ENCODE results near the gene TSHZ3. TPM values are rescaled to one million over a fixed set of nuclear protein-coding genes. Genes with fewer than 3 reads are reported as not detected.

TSHZ3 gene
- total RNA-seq, 1 experiment from 2014 or later: 3.2 TPM

GRCh38 chr19:31269425-31270127 is 79.7 kb downstream of the TSHZ3 start:
- WGBS (ENCODE audit: extremely low coverage, insufficient read length, low lambda C conversion rate): no CpG with 5 or more reads among the region's 10 CpGs
- H4K8ac ChIP-seq (replicated peaks; ENCODE audit: insufficient read length, low read depth, low read length): no peak overlapping the region
- H3K9ac ChIP-seq (ENCODE audit: extremely low read depth, insufficient read length, low read length): no peak overlapping the region
- Mint-ChIP-seq H3K4me1 (peaks cover 4 to 12% of the 10 kb centered on the region in 2 experiments), H3K4me3 (no peak overlapping the region), H3K27ac (no peak overlapping the region), H3K36me3 (ENCODE audit: insufficient read depth in 1 of 3, low read depth in 3 of 3) (no peaks in the 10 kb centered on the region), H3K9me3 (no peaks in the 10 kb centered on the region), H3K27me3 (ENCODE audit: low read depth) (no peaks in the 10 kb centered on the region)
- H2BK20ac ChIP-seq (ENCODE audit: low read depth, low read length, poor library complexity, severe bottlenecking): no peak overlapping the region
- no peak overlapping the region for H3T11ph ChIP-seq (ENCODE audit: low read length)
- H2BK5ac ChIP-seq (ENCODE audit: insufficient read length, low read length): no peak overlapping the region
- H3K4me1 ChIP-seq (ENCODE audit: insufficient read depth, low read length): no peaks in the 10 kb centered on the region
- H2BK120ac ChIP-seq (ENCODE audit: low read depth, low read length, poor library complexity, severe bottlenecking): no peak overlapping the region
- H3K27me3 ChIP-seq (ENCODE audit: insufficient read depth, low read length): no peaks in the 10 kb centered on the region
- no peak overlapping the region for H2BK15ac ChIP-seq (ENCODE audit: low read depth, low read length)
- H3K79me1 ChIP-seq (ENCODE audit: insufficient read depth, low read depth, low read length, poor library complexity, severe bottlenecking): no peaks in the 10 kb centered on the region
- DNase-seq: no peak
- no peak overlapping the region for H3K23ac ChIP-seq (ENCODE audit: insufficient read length, low read depth, low read length)
- no peak overlapping the region for H3K4me2 ChIP-seq (ENCODE audit: insufficient read depth, insufficient read length, low read length)
- no peak overlapping the region for H3K18ac ChIP-seq (ENCODE audit: insufficient read length, low read depth, low read length)
- H4K5ac ChIP-seq (ENCODE audit: insufficient read length, low read depth, low read length): no peak overlapping the region
- H3K23me2 ChIP-seq (ENCODE audit: insufficient read length, low read depth, low read length, poor library complexity, severe bottlenecking): no peaks in the 10 kb centered on the region
- H3K4ac ChIP-seq (ENCODE audit: low read depth, low read length): no peak overlapping the region
- H3K79me2 ChIP-seq (ENCODE audit: insufficient read depth, low read length): no peaks in the 10 kb centered on the region
- no peak overlapping the region for H2BK12ac ChIP-seq (ENCODE audit: insufficient read length, low read depth, low read length)
- no peak for TF ChIP-seq CTCF (conservative IDR thresholded peaks at IDR 0.05)
- no peak overlapping the region for H2AFZ ChIP-seq (ENCODE audit: low read length)
- H3K14ac ChIP-seq (ENCODE audit: insufficient read depth, low read length): no peak overlapping the region
- no peaks in the 10 kb centered on the region for H4K20me1 ChIP-seq (ENCODE audit: control insufficient read depth, insufficient read depth, insufficient read length)
- no peak overlapping the region for H3K56ac ChIP-seq (ENCODE audit: insufficient read length, low read depth, low read length)
- no peaks in the 10 kb centered on the region for H3K9me3 ChIP-seq (ENCODE audit: control insufficient read depth, low read depth, low read length)
- H4K91ac ChIP-seq (ENCODE audit: insufficient read length, low read depth, low read length): no peak overlapping the region
- no peak overlapping the region for H3K27ac ChIP-seq (ENCODE audit: insufficient read length, low read depth, low read length)
- H2AK5ac ChIP-seq (ENCODE audit: insufficient read length, low read length): no peak overlapping the region
